SKM-1 treated with dmso at 0.1 percent for 144 hours (cell line): ENCODE results near the gene PTK7.
"Not testable (repeated sequence)": the region's sequence is repeated elsewhere in the genome, so short reads cannot be mapped to it uniquely, and the experiment has no call there.

Experiments
- DNase-seq: peaks from one replicate; lab custom pipeline; 2025; ENCODE audit not compliant: unreplicated experiment; lab: John Stamatoyannopoulos, UW

The PTK7 gene

DNA sequence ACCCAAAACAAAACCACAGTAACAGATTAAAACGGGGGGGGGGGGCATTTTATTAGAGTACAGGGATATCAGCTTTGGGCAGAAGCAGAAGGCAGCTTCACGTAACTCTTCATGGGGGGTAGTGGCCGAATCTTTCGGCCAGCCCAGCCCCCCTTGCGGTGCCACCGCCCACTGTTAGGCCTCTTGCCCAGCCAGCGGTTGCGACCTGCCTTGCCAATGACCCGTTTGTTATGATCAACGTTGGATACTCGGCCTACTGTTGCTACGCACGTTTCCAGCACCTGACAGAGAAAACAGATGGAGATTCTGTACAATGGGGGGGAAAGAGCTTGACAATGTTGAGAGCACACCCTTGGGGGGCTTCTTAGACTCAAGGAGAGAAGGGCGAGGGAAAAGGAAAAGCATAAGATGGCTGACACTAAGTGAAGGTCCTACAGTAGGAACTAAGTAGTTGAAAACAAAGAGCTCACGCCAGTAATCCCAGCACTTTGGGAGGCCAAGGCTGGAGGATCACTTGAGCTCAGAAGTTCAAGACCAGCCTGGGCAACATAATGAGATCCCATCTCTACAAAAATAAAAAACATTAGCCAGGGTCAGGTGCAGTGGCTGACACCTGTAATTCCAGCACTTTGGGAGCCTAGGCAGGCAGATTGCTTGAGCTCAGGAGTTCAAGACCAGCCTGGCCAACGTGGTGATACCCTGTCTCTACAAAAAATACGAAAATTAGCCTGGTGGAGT, 21.7 kb upstream of the PTK7 start:
- DNase-seq: no peak

DNA sequence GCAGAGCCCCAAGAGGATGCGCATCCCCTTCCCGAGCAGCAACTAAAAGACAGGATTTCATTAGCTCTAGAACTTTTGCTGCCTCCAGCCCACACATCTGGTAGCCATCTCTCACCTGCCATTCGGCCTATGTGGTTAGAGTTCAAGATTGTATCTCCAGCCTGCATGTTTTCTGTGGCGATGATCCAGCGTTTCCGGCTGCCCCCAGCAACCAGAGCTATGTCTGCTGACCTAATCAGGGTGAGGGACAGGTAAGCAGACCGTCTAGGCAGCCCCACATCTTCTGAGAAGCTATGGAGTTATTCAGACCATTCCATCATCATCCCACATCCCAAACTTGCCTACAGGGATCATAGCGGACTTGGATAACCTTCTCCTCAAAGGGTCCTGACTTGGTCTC, 20.1 kb upstream of the PTK7 start:
- no peak for DNase-seq

DNA sequence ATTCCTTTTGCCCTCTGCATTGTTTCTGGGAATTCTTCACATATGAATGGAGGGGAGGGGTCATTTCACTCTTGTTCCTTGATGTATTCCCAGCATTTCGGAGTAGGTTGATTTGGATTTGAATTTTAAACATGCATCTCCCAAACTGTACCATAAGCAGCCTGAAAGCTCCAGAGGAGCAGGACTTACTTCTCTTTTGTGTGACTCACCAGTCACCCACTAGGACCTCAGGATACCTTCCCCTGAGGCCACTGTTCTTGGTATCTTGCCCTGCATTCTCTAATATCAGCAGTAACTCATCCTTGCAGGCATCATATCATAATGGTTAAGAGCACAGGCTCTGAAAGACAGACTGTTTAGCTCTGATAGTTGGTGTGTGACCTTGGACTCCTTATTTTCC, 17.6 kb upstream of the PTK7 start:
- no peak for DNase-seq

DNA sequence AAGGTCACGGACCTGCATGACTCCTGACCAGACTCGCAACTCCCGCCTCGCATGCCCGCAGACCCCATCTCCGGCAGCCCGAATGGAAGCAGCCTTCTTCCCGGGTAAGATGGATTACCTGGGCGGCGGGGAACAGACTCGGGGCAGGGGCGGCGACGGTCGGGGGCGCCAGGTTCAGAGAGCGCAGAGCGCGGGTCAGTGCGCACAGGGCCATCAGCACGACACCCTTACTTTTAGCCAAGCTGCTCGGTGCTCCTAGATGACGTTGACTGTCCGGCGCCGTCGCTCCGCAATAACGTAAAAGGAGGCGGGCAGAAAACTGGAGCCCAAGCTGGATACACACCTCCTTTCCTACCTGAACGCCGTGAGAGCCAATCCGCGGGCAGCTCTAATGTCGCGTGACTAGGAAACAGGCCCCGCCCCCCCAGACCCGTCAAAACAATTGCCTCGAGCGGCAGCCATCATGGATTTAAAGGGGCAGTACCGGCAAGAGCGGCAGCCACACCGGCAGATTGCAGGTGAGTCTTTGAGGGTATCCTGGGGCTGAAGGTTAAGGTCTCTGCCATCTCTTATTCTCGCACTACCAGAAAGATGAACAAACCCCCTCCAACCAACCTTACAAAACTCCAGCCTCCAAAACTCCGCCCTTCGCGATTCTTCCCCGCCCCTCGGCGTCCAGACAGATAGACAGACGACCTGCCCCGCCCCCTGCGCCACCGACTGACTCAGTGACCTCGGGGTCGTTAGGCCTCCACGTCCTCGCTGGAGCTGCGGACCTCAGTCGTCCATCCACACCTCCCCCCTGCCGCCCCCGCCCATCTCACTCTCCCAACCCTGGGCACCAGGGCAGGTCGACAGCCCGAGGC, 16.7 kb upstream of the PTK7 start, which contains the start of the genes KLC4 and MRPL2:
TSS of gene KLC4 (plus strand) at position 464 of the 866 bp plus-strand sequence. CDS start 1,705 bp downstream, outside the sequence.
TSS of gene MRPL2 (minus strand) at position 267 of the 866 bp plus-strand sequence. CDS start at position 214, 53 bp downstream.
- DNase-seq: peak; percentile 98

DNA sequence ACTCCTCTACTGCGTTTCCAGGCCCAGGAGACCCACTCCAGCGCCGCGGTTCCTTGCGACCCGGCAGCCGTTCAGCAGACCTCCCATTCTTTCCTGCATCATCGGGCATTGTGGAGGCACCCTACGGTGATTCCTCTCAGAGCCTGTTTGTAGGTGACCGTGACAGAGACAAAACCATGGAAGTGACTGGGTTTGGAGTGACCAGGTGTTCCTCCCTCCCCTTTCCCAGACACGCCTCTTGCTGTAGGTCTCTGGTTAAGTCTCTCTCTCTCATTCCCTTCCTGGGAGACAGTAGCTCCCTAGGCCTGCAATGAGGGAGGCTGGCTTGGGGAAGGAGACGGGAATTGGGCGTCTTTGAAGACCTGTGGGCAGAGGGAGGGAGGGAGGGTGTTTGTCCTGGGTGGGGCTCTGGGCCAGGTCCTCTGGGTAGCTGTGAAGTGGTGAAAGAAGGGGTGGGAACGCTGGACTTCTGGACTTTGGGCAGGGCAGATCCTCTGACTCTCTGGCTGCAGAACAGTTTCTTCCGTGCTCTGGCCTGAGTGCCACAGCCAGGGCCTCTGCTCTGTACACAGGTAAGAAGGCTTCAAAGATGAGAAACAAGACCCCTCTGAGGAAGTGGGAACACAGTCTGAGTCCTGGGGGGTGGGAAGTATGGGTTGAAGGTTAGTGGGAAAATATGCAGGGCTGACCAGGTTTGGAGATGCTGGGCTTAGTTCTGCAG, 15.9 kb upstream of the PTK7 start:
- DNase-seq: no peak

DNA sequence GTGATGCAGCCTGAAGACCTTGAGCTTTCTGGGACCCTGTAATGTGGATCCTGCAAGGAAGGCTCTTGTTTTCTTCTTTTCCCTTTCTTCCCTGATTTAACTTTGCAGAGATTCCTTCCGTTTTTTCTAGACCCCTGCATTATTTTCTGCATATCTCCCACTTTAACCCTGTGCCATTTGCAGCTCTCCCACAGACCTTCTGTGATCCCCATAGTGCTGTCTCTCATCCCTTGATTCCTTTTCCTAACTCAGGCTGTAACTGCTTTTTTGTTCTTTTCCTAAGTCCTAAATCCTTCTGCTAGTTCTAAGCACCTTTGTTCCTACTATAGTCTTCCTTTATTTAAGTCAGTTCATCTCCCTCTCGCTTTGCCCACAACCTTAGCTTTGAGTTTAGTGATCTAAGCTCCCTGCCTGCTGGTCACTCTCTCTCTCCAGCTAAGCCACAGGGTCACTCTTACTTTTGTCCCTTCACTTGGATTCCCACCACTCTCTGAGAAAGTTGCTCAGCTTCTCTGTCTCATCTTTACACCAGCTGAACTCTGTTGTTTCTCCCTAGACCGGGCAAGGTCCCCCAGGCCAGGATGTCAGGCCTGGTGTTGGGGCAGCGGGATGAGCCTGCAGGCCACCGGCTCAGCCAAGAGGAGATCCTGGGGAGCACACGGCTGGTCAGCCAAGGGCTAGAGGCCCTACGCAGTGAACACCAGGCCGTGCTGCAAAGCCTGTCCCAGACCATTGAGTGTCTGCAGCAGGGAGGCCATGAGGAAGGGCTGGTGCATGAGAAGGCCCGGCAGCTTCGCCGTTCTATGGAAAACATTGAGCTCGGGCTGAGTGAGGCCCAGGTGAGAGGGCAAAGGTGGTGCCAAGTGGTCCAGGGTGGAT, 15.1 kb upstream of the PTK7 start:
- DNase-seq: no peak

DNA sequence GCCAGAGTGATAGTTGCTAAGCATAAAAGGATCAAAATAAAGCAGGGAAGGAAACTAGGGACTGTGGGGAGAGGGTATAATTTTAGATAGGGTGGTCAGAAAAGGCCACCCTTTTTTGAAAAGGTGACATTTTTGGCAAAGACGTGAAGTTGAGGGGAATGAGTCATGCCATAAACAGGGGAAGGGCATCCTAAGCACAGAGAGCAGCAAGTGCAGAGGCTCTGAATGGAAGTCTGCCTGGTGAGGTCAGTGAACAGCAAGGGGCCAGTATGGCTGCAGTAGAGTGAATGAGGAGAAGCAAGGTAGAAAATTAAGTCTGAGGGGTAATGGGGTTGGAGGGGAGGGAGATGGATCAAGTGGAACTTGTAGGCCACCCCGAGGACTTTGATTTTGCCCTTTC, 14.3 kb upstream of the PTK7 start:
- DNase-seq: no peak

DNA sequence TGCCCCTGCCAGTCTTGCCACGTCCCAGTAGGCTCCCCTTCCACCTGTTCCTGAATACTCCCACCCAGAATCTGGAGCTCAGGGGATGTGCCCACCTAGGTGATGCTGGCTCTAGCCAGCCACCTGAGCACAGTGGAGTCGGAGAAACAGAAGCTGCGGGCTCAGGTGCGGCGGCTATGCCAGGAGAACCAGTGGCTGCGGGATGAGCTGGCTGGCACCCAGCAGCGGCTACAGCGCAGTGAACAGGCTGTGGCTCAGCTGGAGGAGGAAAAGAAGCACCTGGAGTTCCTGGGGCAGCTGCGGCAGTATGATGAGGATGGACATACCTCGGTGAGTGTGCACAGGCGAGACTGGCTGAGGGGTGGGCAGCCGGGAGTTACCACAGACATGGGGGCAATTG, 13.3 kb upstream of the PTK7 start:
- DNase-seq: no peak

DNA sequence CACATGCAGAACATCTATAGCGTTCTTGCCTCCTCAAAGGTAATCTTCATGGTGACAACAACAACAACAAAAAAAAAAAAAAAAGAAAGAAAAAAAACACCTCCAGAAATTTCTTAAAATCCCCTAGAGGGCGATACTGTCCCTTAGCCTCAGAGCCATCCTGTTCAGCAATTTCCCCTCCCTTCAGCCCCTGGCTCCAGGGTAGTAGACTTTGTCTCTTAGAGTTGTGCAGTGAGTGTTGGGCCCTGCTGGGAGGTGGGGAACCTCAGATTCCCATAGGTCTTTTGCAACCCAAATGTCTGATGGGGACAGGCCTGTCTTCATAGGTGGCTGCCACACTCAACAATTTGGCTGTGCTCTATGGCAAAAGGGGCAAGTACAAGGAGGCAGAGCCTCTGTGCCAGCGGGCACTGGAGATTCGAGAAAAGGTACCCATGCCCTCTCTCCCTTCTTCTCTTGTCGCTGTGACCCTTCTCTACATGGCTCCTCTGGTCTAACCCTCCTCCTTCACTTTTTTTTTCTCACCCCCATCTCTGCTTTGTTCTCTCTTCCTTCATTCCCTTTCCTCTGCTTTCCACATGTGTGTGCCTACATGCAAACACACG, 6.0 kb upstream of the PTK7 start:
- peak; percentile 66 for DNase-seq

DNA sequence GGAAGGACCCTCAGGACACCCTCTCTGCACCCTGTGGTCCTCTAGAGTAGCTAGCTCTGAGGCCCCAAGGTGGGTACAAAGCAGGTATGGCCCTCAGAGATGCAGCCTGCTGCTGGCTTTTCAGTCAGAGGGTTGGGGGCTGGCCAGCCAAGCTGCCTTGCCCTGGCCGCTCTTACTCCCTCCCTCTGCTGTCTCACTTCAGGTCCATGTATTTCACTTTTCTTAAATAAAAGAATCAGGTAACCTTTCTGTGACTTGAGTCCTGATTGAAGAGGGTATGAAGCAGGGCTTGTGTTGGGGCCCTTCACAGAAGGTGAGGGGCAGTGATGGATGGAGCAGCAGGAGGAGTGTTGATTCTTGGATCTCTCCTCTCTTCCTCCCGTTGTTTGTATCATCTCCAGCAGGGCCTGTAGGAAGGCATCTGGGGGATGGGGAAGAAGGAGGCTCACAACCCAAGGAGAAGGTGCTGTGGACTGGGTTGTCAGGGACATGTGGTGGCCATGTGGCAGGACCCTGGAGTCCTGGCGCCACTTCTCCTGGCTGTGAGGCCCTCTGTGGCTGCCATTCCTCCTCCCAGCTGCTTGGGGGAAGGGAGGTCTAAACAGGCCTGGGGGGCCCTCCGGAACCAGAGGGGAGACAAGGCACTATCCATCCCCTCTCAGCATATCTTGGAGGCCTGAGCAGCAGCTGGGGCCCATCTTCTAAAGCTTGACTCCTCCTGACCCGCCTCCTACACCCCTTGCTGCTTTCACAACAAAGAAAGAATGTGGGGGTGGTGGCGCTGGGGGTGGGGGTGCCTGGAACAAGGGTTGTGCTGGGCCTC, 1.1 kb upstream of the PTK7 start:
- DNase-seq: no peak

DNA sequence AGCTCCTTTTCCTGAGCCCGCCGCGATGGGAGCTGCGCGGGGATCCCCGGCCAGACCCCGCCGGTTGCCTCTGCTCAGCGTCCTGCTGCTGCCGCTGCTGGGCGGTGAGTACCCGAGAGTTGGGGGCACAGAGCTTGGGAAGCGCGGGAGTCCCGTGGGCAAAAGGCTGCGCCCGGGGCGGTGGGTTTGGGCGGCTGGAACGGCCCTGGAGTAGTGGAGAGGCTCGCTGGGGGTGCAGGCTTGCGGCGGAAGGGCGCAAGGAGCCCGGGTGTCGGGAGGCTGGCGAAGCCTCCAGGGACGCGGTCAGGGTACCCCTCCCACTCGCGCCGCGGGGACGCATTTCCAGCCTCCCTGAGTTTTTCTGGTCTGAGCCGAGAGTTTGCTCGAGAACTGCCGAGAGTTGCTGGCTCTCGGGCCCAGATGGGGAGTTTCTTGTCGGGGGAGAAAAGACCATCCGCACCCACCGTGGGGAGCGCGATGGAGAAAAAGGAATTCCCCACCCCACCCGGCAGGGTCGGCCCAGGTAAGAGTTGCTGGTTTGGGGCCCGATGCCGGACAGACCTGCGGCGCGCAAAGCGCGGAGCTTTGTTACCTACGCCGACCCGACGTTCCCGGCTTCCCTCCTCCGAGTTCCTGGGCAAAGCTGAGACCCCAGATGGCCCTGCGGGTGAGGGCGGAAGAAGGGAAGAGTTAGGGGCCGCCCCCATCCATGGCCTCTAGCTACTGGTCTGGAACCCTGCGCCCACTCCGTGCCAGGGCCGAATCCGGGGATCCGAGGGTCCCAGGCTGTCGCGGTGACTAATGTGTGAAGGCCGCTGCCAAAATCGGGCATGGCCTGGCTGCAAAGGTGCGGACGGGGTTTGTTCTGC, 584 bp downstream of the PTK7 start:
- no peak for DNase-seq

DNA sequence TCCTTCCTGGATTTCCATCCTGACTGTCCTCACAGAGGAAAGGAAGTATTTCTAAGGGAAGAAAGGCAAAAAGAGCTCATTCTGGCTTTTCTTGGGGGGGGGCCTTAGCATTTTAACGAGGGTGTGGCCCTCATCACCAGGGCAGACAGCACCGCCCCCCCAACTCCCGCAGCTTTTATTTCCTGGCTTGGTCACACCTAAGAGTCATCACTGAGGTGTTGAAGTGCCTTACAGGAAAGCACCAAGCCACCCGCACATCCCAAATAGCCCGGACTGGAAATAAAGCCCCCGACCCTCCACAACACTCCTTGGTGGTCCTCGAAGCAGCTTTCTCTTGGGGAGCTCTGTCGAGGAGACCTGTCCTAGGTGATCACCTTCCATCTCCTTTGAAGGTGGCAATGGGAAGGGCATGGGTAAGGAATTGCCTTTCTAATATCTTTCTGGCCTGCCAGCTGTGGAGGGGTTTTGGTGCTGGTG, 1.3 kb downstream of the PTK7 start:
- DNase-seq: no peak

DNA sequence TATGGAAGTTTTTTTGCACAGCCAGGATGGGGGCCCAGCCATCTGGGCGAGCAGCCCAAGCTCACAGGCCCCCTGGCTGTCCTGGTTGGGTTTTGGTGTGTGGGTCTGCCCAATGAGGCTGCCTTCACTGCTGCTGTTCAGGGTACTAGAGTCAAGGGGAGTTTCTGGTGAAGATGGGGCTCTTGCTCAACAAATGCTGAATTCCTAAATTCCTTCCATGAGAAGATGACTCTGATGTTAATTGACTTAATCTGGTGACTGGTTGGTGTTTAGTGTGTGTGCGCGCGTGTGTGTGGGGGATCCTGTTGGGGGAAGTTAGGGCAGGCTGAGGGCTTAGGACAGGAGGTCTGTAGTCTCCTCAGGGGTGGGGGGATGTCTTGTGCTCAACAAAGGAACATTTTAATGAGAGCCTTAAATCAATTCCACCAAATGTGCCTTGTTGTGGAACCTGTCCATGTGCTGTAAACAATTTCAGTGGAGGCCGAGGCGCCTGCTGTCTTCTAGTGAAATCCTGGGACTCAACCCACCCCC, 1.9 kb downstream of the PTK7 start:
- no peak for DNase-seq

DNA sequence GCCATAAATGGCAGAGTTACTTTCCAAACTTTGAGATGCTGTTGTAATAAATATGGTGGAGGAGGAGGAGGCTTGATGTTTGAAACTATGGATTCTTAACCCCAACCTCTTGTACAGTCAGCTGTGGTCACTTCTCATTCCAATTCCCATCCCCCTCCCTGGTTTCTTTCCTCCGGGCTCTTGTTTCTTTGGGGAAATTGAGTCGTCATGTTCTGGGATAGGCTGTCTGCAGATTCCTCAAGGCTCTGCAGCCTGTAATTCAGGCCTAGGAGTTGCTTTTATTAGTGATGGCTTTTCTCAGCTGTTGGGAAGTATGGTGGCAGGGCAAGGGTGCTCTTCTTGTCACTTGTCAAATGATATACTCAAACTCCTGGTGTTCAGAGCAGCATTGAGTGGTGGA, 2.6 kb downstream of the PTK7 start:
- DNase-seq: no peak

DNA sequence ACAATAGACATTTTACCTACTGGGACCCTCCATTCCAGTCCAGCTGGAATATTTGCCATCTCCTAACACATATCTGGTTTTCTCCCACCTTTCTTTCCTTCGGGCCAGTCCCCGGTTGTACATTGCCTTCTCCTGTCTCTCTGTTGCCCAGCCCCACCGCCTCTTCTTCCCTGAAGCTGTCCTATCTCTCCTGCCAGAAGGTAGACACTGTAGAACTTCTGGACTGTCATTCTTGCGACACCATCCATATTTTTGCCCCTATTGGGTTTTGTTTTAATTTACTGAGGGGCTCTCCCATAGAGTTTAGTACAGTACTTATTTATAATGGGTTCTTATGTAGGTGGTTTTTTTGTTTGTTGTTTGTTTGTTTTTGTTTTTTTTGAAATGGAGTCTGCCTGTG, 4.9 kb downstream of the PTK7 start:
- no peak for DNase-seq

DNA sequence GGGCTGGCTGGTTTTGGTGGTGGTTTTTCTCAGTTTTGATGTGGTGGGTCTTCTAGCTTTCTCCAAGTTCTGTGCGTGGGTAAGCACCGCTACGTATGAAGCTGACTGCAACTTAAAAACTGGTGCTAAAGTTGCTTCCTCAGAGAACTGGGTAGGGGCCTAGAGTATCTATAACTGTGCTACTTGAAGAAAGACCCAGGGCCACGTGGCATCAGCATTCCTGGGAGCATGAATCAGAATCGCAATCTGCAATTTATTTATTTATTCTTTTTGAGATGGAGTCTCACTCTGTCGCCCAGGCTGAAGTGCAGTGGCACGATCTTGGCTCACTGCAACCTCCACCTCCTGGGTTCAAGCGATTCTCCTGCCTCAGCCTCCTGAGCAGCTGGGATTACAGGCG, 5.8 kb downstream of the PTK7 start:
- not testable (repeated sequence) for DNase-seq

DNA sequence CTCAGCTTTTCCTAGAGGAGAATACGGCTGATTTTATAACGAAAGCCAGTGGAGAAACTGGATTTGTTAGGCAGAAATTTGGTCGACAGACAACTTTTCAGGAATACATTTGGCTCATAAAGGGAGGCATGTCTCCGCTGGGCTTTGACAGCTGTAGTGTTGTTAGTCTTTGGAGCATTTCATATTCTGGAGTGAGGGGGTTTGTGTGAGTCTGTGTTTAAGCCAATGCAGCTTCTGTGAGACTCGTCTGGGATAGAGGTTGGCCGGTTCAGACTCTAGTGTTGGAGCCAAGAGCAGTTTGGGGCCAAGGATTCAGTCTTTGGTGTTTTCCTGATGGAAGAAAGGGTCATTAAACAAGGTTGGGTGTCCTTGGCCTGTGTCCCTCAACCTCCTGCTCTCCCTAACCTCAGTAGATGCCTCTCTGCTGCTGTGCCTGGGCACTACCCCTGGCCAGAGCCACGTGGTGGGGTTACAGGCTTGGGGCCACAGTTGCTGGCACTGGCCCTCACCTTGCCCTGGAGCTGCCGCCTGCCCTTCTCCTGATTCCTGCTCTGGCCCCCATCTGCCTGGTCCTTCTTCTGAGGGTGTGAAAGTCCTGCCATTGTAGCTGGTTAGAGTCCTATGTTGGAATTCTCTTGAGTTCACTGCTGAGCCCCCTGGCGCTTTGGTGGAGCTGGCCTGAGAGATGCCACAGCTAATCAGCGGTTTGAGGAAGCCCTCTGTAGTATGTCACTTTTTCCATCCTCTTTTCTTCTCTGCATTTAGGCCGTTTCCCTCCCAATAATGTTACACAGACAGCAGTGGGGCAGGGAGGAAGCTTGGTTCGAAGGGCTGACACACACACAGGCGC, 6.9 kb downstream of the PTK7 start:
- peak; percentile 65 for DNase-seq
